Fibroblast of lung (primary cell): Measurements from ENCODE around the gene ZNF749.

Experiments
- CTCF ChIP-seq, 2 donors: IDR thresholded peaks in 1 of 2; conservative IDR thresholded peaks in 1 of 2; 1 replicate in 1 of 2; 2 replicates in 1 of 2; pipeline ENCODE4 v1.5.1; 2011 to 2012; ENCODE audit warnings: low read length in 2 of 2, control low read depth in 1 of 2, inconsistent platforms in 1 of 2, low read depth in 1 of 2, mild to moderate bottlenecking in 1 of 2
- EZH2 ChIP-seq: IDR thresholded peaks from 2 replicates; pipeline ENCODE4 v1.5.1; 2012; ENCODE audit warnings: low read length, control low read depth, mild to moderate bottlenecking; ENCODE audit errors: missing control alignments

GRCh38 chr19:57398868-57399267, 36.3 kb upstream of the ZNF749 start:
- TF ChIP-seq EZH2 (no peak), CTCF (conservative IDR thresholded peaks at IDR 0.05 in 1 of 2, IDR thresholded peaks at IDR 0.05 in 1 of 2; ENCODE audit: low read depth in 1 of 2, low read length in 2 of 2) (no peak)
